CD4-positive, alpha-beta memory T cell (primary cell): ENCODE measurements around the gene BRF1. TPM values are rescaled to one million over a fixed set of nuclear protein-coding genes. Genes with fewer than 3 reads are reported as not detected.

Experiments used
- CTCF ChIA-PET: fragments of 350-600 bp; sonication (Branson Sonifier 250); formaldehyde crosslinking; loops from one replicate; lab custom pipeline; 2021; ENCODE audit warnings: inconsistent platforms; ENCODE audit not compliant: partially characterized antibody; lab: Charles Lee
- POLR2A ChIA-PET: fragments of 350-600 bp; sonication (Branson Sonifier 250); formaldehyde crosslinking; loops from one replicate; lab custom pipeline; 2021; ENCODE audit not compliant: partially characterized antibody; lab: Charles Lee
- DNase-seq, 5 donors: peaks; one replicate each; pipeline versions ENCODE4 v3.0.0 to v3.0.0-alpha.2; 2020 to 2022; ENCODE audit warnings: mixed read lengths in 1 of 5
- H3K27ac ChIP-seq: one replicate; pipeline ENCODE4 v1.7.0; 2013; ENCODE audit warnings: low read depth, low read length
- H3K27me3 ChIP-seq: 2 replicates; pipeline ENCODE4 v1.7.0; 2013; ENCODE audit warnings: mild to moderate bottlenecking, low read length, moderate library complexity; ENCODE audit not compliant: insufficient read depth
- H3K36me3 ChIP-seq: 2 replicates; pipeline ENCODE4 v1.7.0; 2013; ENCODE audit warnings: mild to moderate bottlenecking, low read length, moderate library complexity; ENCODE audit not compliant: insufficient read depth
- H3K4me1 ChIP-seq: 2 replicates; pipeline ENCODE4 v1.7.0; 2013; ENCODE audit warnings: mild to moderate bottlenecking, low read length, moderate library complexity; ENCODE audit not compliant: insufficient read depth
- H3K4me3 ChIP-seq, 2 donors: one replicate each; pipeline ENCODE4 v1.7.0; 2013; ENCODE audit warnings: low read length in 2 of 2, mild to moderate bottlenecking in 1 of 2
- H3K9me3 ChIP-seq, 2 donors: one replicate each; pipeline ENCODE4 v1.7.0; 2013; ENCODE audit warnings: low read length in 2 of 2, control low read depth in 1 of 2; ENCODE audit not compliant: control insufficient read depth in 1 of 2
- H3K27ac Mint-ChIP-seq, 7 donors: one replicate each; pipeline ENCODE4 v1.8.0; 2020 to 2021; ENCODE audit warnings: mixed read lengths in 7 of 7, mild to moderate bottlenecking in 6 of 7, inconsistent platforms in 3 of 7, moderate library complexity in 3 of 7
- H3K27me3 Mint-ChIP-seq, 2 donors: one replicate each; pipeline ENCODE4 v1.8.0; 2020 to 2021; ENCODE audit warnings: mixed read lengths in 2 of 2
- H3K36me3 Mint-ChIP-seq, 2 donors: one replicate each; pipeline ENCODE4 v1.8.0; 2020 to 2021; ENCODE audit warnings: mixed read lengths in 2 of 2, inconsistent platforms in 1 of 2, mild to moderate bottlenecking in 1 of 2
- H3K4me1 Mint-ChIP-seq, 4 donors: one replicate each; pipeline ENCODE4 v1.8.0; 2020 to 2021; ENCODE audit warnings: mixed read lengths in 4 of 4, mild to moderate bottlenecking in 1 of 4
- H3K4me3 Mint-ChIP-seq, 8 donors: one replicate each; pipeline ENCODE4 v1.8.0; 2020 to 2021; ENCODE audit warnings: mixed read lengths in 8 of 8, mild to moderate bottlenecking in 7 of 8, moderate library complexity in 6 of 8, inconsistent platforms in 3 of 8
- H3K9me3 Mint-ChIP-seq, 8 donors: one replicate each; pipeline ENCODE4 v1.8.0; 2020 to 2021; ENCODE audit warnings: mixed read lengths in 8 of 8, mild to moderate bottlenecking in 5 of 8, inconsistent platforms in 3 of 8, moderate library complexity in 1 of 8
- intact Hi-C: fragments of 100-400 bp; cut with micrococcal nuclease; formaldehyde crosslinking; loops from one replicate; pipeline ENCODE4 v1.15.1; 2023
- polyA plus RNA-seq, 2 donors: library from polyadenylated mRNA; unstranded; fragments of 300-500 nt; fragmentation: Illumina TruSeq; gene quantifications; one replicate each; pipeline ENCODE4 v1.2.3, GENCODE V29; 2021
- total RNA-seq, 2 experiments: library from RNA; stranded (reverse); gene quantifications; one replicate each; pipeline ENCODE4 v1.2.3, GENCODE V29; 2021

The BRF1 gene
- total and polyA plus RNA-seq, 4 experiments from 2014 or later = 3.0 to 56.0 (median 30.0) TPM

DNA sequence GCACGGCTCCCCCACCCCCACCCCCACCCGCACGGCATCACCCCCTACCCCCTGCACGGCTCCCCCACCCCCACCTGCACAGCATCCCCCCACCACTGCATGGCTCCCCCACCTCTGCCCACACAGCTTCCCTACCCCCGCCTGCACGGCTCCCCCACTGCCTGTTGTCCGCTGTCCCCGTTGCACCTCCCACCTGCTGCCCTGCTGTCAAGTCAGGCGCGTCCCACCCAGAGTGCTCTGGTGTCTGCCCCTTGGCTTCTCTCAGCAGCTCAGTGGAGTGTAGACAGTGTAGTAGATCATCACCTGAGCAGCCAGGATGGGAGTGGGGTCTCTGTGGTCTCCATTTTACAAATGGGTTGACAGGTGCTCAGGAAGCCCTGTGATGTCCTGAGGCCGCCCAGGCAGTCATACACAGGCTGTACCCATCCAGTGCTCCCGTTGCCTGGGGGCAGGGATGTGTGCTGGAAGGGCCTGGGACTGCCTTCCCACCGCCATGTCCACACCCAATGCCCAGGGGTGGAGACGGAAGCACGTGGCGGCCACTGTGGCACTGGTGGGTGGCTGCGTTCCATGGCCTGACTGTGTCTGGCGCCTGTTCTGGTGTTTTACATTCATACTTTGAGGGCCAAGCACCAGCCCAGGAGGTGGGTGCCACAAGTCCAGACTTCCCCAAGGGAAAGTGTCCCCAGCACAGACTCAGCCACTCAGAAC lies 46.2 kb upstream of the BRF1 start:
- Histone ChIP-seq H3K36me3 (no peaks in the 10 kb centered on the region), H3K27ac (no peak overlapping the region), H3K27me3 (no peaks in the 10 kb centered on the region), H3K4me1 (no peaks in the 10 kb centered on the region), H3K9me3 (no peaks in the 10 kb centered on the region), H3K4me3 (no peak overlapping the region)
- Mint-ChIP-seq H3K27ac (peak overlapping the region in 1 of 7 donors; percentile 23), H3K4me1 (peaks cover 4 to 11% (median 5%) of the 10 kb centered on the region in 4 donors), H3K4me3 (no peak overlapping the region), H3K27me3 (no peaks in the 10 kb centered on the region), H3K36me3 (peaks cover under 1 to 5% of the 10 kb centered on the region in 2 donors), H3K9me3 (peaks cover 0 to 6% (median 1%) of the 10 kb centered on the region in 8 donors)
- intact Hi-C loops = no loop called here
- ChIA-PET CTCF (interaction anchor here (1.2 kb wide), 1 partner anchor 143 kb away, joined by 3 read pairs; no protein-coding TSS in a partner anchor), POLR2A (no interaction called here)
- no peak for DNase-seq

DNA sequence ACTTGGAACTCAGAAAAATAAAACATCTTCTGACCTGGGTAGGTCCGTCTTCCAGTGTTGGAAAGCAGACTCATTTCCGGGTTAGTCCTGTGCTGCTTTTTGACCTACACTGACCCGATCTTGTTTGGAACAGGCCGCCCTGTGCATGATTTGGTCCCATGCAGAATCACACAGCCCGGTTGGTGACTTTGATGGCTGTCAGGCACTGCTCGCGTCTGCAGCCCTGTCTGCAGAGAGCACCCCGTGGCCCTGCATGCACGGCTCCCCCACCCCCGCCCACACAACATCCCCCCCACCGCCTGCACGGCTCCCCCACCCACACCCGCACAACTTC lies 45.4 kb upstream of the BRF1 start:
- Histone ChIP-seq H3K4me1 (no peaks in the 10 kb centered on the region), H3K9me3 (no peaks in the 10 kb centered on the region), H3K4me3 (no peak overlapping the region), H3K36me3 (no peaks in the 10 kb centered on the region), H3K27ac (no peak overlapping the region), H3K27me3 (no peaks in the 10 kb centered on the region)
- ChIA-PET POLR2A (no interaction called here), CTCF (no interaction called here)
- Mint-ChIP-seq H3K4me1 (peaks cover 3 to 9% (median 5%) of the 10 kb centered on the region in 4 donors), H3K27me3 (no peaks in the 10 kb centered on the region), H3K36me3 (peaks cover 0 to 7% of the 10 kb centered on the region in 2 donors), H3K4me3 (no peak overlapping the region), H3K9me3 (peaks cover 0 to 6% (median 1%) of the 10 kb centered on the region in 8 donors), H3K27ac (no peak overlapping the region)
- intact Hi-C loops = no loop called here
- DNase-seq = no peak

DNA sequence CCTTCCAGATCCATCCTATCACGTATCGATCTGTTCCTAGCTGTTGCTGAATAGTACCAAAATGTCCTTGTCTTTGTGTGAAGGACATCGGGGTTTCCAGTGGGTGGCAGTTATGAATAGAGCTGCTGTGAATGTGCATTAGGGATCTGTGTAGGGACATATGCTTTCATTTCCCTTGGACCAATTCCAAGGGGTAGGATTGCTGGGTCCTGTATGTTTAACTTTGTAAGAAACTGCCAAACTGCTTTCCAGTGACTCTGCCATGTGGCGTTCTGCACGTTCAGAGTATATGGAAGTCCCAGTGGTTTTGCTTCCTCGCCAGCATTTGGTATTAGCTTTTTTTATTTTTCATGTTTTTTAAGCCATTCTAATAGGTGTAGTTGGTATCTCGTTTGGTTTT lies 42.4 kb upstream of the BRF1 start:
- H3K4me1 ChIP-seq = no peaks in the 10 kb centered on the region
- no peak overlapping the region for H3K27ac ChIP-seq
- intact Hi-C loops = no loop called here
- Mint-ChIP-seq H3K27ac (peak overlapping the region in 1 of 7 donors; percentile 73), H3K36me3 (peaks cover 0 to 7% of the 10 kb centered on the region in 2 donors), H3K27me3 (no peaks in the 10 kb centered on the region), H3K4me1 (peaks cover 3 to 15% (median 7%) of the 10 kb centered on the region in 4 donors), H3K9me3 (peaks cover 0 to 6% (median 1%) of the 10 kb centered on the region in 8 donors), H3K4me3 (no peak overlapping the region)
- CTCF ChIA-PET = interaction anchor here (0.5 to 3.3 kb wide), 3 partner anchors 9 to 378 kb away, joined by 3 to 16 read pairs (median 4); no protein-coding TSS in a partner anchor
- no peaks in the 10 kb centered on the region for H3K27me3 ChIP-seq
- DNase-seq = no peak
- no peaks in the 10 kb centered on the region for H3K36me3 ChIP-seq
- POLR2A ChIA-PET = no interaction called here
- no peaks in the 10 kb centered on the region for H3K9me3 ChIP-seq
- no peak overlapping the region for H3K4me3 ChIP-seq

DNA sequence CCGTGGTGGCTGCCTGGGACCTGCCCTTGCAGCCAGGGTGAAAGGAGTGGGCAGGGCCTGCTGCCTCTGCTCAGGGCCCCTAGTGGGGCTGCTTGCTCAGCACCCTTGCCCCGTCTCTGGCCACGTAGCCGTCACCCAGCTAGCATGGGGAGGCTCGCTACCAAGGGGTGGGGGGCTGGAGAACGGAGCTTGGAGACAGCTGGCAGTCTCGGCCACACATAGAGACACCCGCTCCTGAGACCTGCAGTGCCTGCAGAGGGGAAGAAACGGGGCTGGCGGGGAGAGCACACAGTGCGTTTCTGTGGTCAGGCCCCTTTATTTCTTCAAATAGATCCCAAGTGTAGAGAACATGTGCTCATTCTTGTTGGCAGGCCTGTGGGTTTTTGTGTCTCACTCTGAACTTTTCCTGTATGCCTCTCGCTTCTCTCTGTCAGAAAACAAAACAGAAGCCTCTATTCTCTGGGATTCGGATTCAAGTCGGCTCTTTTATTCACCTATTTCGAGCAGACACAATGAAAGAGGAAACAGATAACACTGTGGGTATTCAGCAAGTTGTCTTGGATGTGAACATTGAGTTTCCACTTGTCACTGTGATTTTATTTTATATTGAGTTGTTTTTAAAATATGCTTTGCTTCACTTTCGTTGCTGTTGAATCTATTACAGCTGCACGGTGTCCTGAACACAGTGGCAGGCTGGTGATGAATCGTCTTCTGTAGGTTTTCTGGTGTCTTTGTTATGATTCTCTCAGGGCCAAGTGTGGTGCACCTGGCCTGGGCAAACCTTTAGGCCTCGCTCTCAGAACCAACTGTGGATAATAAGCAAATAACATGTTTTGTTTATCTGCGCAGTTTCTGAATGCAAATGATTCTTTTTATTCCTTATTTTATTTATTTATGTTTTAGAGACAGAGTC lies 40.3 kb upstream of the BRF1 start:
- no peak overlapping the region for H3K4me3 ChIP-seq
- peak overlapping the region in 2 of 7 donors; percentile 22 to 64 for H3K27ac Mint-ChIP-seq
- no peaks in the 10 kb centered on the region for H3K27me3 Mint-ChIP-seq
- H3K4me1 ChIP-seq = no peaks in the 10 kb centered on the region
- H3K4me3 Mint-ChIP-seq = no peak overlapping the region
- ChIA-PET CTCF (interaction anchor here (1.9 to 3.3 kb wide), 2 partner anchors 11 kb away, joined by 11 to 16 read pairs; no protein-coding TSS in a partner anchor), POLR2A (interaction anchor here (0.7 kb wide), 1 partner anchor 9 kb away, joined by 3 read pairs; no protein-coding TSS in a partner anchor)
- no peaks in the 10 kb centered on the region for H3K27me3 ChIP-seq
- no peak for DNase-seq
- peaks cover 0 to 6% (median 1%) of the 10 kb centered on the region in 8 donors for H3K9me3 Mint-ChIP-seq
- H3K36me3 ChIP-seq = no peaks in the 10 kb centered on the region
- intact Hi-C loops = no loop called here
- peaks cover 0 to 7% of the 10 kb centered on the region in 2 donors for H3K36me3 Mint-ChIP-seq
- no peak overlapping the region for H3K27ac ChIP-seq
- H3K9me3 ChIP-seq = no peaks in the 10 kb centered on the region
- H3K4me1 Mint-ChIP-seq = peaks cover 3 to 15% (median 7%) of the 10 kb centered on the region in 4 donors

DNA sequence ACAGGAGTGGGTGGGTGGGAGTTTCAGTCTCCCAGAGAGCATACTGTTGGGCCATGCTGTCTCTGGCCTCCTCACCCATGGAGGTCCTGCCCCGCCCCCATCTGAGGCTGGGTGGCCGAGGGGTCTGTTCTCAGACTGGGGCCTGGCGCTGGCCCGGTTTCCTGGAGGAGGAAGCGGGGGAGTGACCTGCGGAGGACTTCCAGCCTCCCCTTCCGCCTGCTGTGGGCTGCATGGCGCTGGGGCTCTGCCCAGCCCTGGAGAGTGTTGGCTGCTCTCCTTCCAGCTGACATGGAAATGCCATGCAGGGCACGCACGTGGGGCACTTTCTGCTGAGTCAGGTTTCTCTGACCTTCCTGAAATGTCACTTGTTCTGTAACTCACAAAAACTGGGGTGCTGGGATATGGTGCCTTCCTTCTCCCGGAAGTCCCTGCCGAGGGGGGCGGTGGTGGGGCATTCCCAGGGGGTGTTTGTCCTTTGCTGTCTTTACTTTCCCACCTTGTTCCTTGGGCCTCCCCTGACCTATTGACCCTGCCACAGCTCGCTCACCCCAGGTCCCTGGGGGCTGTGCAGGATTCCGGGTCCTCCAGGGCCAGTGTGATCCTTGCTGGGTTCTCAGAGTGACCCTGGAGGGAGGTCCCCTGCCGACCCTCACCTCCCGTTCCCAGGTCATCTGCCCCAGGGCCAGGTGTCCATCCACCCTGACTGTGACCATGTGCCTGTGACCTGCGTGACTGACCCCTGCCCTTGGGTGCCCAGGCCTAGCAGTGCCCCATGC lies 37.4 kb upstream of the BRF1 start:
- no peaks in the 10 kb centered on the region for H3K27me3 Mint-ChIP-seq
- intact Hi-C loops = no loop called here
- no peaks in the 10 kb centered on the region for H3K36me3 ChIP-seq
- POLR2A ChIA-PET = no interaction called here
- peaks cover 1 to 13% (median 3%) of the 10 kb centered on the region in 4 donors for H3K4me1 Mint-ChIP-seq
- CTCF ChIA-PET = no interaction called here
- H3K9me3 Mint-ChIP-seq = no peaks in the 10 kb centered on the region
- H3K27me3 ChIP-seq = no peaks in the 10 kb centered on the region
- peaks cover 0 to 3% of the 10 kb centered on the region in 2 donors for H3K36me3 Mint-ChIP-seq
- H3K9me3 ChIP-seq = no peaks in the 10 kb centered on the region
- no peak overlapping the region for H3K4me3 ChIP-seq
- H3K27ac Mint-ChIP-seq = no peak overlapping the region
- no peak for DNase-seq
- H3K4me1 ChIP-seq = no peaks in the 10 kb centered on the region
- no peak overlapping the region for H3K27ac ChIP-seq
- H3K4me3 Mint-ChIP-seq = no peak overlapping the region

DNA sequence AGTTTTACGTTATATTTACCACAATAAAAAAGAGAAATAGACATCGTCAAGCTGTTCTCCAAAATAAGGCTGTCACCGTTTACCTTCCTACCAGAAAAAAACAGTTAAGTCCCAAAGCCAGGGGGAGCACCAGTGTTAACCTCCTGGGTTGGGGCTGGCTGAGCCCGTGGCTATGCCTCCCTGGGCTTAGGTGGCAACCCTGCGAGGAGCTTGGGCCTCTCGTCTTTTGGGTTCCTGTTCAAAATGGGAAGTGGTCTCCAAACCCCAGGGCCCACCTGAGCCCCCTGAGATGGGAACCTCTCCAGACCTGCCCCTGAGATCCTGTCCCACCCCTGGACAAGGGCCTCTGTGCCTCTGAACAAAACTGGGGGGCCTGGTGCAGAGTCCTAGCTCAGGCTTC lies 36.6 kb upstream of the BRF1 start:
- ChIA-PET POLR2A (no interaction called here), CTCF (no interaction called here)
- Mint-ChIP-seq H3K9me3 (no peaks in the 10 kb centered on the region), H3K4me3 (no peak overlapping the region), H3K27me3 (no peaks in the 10 kb centered on the region), H3K27ac (no peak overlapping the region), H3K36me3 (peaks cover 0 to 3% of the 10 kb centered on the region in 2 donors), H3K4me1 (peaks cover 0 to 16% (median 3%) of the 10 kb centered on the region in 4 donors)
- Histone ChIP-seq H3K27me3 (no peaks in the 10 kb centered on the region), H3K36me3 (no peaks in the 10 kb centered on the region), H3K27ac (no peak overlapping the region), H3K9me3 (no peaks in the 10 kb centered on the region), H3K4me1 (no peaks in the 10 kb centered on the region), H3K4me3 (no peak overlapping the region)
- DNase-seq = no peak
- intact Hi-C loops = no loop called here
